SK-N-SH (cell line): ENCODE data around the gene HOXB5.
A peak's percentile ranks its signal among the peaks of the same experiment; 100 is the strongest.

Experiments used
- EZH2phosphoT487 ChIP-seq: fragments of 200-600 bp; sonication (generic); IDR thresholded peaks from 2 replicates; pipeline ENCODE4 v1.6.1; 2017; ENCODE audit warnings: low read depth, mixed run types, mild to moderate bottlenecking, antibody characterized with exemption, moderate library complexity, borderline replicate concordance
- FOXM1 ChIP-seq: IDR thresholded peaks from 2 replicates; pipeline ENCODE4 v1.4.0; 2012; ENCODE audit warnings: low read depth, mild to moderate bottlenecking
- MAX ChIP-seq: IDR thresholded peaks from 2 replicates; pipeline ENCODE4 v1.4.0; 2012; ENCODE audit warnings: low read depth
- RAD21 ChIP-seq: IDR thresholded peaks from 2 replicates; pipeline ENCODE4 v1.6.1; 2012; ENCODE audit warnings: mild to moderate bottlenecking, low read length
- RFX5 ChIP-seq: IDR thresholded peaks from 2 replicates; pipeline ENCODE4 v1.6.1; 2012; ENCODE audit warnings: mild to moderate bottlenecking, improper control_type of control experiment, low read length
- RXRA ChIP-seq: IDR thresholded peaks from 2 replicates; pipeline ENCODE4 v1.4.0; 2012; ENCODE audit warnings: low read depth, mild to moderate bottlenecking, borderline replicate concordance
- TCF12 ChIP-seq: IDR thresholded peaks from 2 replicates; pipeline ENCODE4 v1.4.0; 2012
- TEAD4 ChIP-seq: IDR thresholded peaks from 2 replicates; pipeline ENCODE4 v1.4.0; 2012; ENCODE audit warnings: mild to moderate bottlenecking, borderline replicate concordance; ENCODE audit not compliant: insufficient read depth
- YY1 ChIP-seq: IDR thresholded peaks from 2 replicates; pipeline ENCODE4 v1.4.0; 2012; ENCODE audit warnings: low read depth, mild to moderate bottlenecking
- ZBTB33 ChIP-seq: IDR thresholded peaks from 2 replicates; pipeline ENCODE4 v1.4.0; 2012; ENCODE audit warnings: low read depth, borderline replicate concordance
- TF ChIP-seq, protein P1 (sequence below): fragments of 200-600 bp; sonication (generic); IDR thresholded peaks from 2 replicates; pipeline ENCODE4 v1.6.1; 2017; ENCODE audit warnings: antibody characterized with exemption, mild to moderate bottlenecking, moderate library complexity

GRCh38 chr17:48563385-48563838 lies 30.2 kb downstream of the HOXB5 start:
- TF ChIP-seq TEAD4 = no peak
- TF ChIP-seq, protein P1, sequence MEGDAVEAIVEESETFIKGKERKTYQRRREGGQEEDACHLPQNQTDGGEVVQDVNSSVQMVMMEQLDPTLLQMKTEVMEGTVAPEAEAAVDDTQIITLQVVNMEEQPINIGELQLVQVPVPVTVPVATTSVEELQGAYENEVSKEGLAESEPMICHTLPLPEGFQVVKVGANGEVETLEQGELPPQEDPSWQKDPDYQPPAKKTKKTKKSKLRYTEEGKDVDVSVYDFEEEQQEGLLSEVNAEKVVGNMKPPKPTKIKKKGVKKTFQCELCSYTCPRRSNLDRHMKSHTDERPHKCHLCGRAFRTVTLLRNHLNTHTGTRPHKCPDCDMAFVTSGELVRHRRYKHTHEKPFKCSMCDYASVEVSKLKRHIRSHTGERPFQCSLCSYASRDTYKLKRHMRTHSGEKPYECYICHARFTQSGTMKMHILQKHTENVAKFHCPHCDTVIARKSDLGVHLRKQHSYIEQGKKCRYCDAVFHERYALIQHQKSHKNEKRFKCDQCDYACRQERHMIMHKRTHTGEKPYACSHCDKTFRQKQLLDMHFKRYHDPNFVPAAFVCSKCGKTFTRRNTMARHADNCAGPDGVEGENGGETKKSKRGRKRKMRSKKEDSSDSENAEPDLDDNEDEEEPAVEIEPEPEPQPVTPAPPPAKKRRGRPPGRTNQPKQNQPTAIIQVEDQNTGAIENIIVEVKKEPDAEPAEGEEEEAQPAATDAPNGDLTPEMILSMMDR = no peak
- no peak for TF ChIP-seq YY1
- TF ChIP-seq RAD21 = no peak
- TF ChIP-seq ZBTB33 = no peak
- TF ChIP-seq MAX = no peak
- TF ChIP-seq FOXM1 = no peak
- TF ChIP-seq RFX5 = no peak
- TF ChIP-seq EZH2phosphoT487 = 0 out of 2 replicates have a peak, but pooled peaks have one; percentile 44
- TF ChIP-seq TCF12 = no peak
- no peak for TF ChIP-seq RXRA
